IPS-18c (cell line): ENCODE results near the gene ZNF518B.
A peak's percentile ranks its signal among the peaks of the same experiment; 100 is the strongest.
"Not testable (repeated sequence)": the region's sequence is repeated elsewhere in the genome, so short reads cannot be mapped to it uniquely, and the experiment has no call there.

Experiments used
- H3K4me3 ChIP-seq: 2 replicates; pipeline ENCODE4 v1.7.0; 2013; ENCODE audit warnings: low read depth, mild to moderate bottlenecking, low read length, moderate library complexity; ENCODE audit not compliant: insufficient read depth
- H3K9me3 ChIP-seq: one replicate; pipeline ENCODE4 v1.6.1; 2013; ENCODE audit warnings: mild to moderate bottlenecking, low read length, moderate library complexity; ENCODE audit not compliant: control insufficient read depth, insufficient read depth

Gene ZNF518B

GRCh38 chr4:10460313-10461047, 3.3 kb upstream of the ZNF518B start:
- Histone ChIP-seq H3K9me3 (no peaks in the 10 kb centered on the region), H3K4me3 (0 out of 2 replicates have a peak overlapping the region, but pooled peaks have one; percentile 73)

GRCh38 chr4:10459305-10459704, 2.1 kb upstream of the ZNF518B start:
- no peak overlapping the region for H3K4me3 ChIP-seq
- H3K9me3 ChIP-seq, result no peaks in the 10 kb centered on the region

- H3K4me3 ChIP-seq, result no peak overlapping the region
- H3K9me3 ChIP-seq, result no peaks in the 10 kb centered on the region
Observed at GRCh38 chr4:10458177-10458576, 951 bp upstream of the ZNF518B start.

GRCh38 chr4:10456595-10457254, 501 bp downstream of the ZNF518B start:
- Histone ChIP-seq H3K9me3 (no peaks in the 10 kb centered on the region), H3K4me3 (peak overlapping the region; percentile 69)

GRCh38 chr4:10456260-10456594, 999 bp downstream of the ZNF518B start:
- H3K9me3 ChIP-seq, result no peaks in the 10 kb centered on the region
- peak overlapping the region; percentile 69 for H3K4me3 ChIP-seq

GRCh38 chr4:10455133-10455532, 2.1 kb downstream of the ZNF518B start:
- Histone ChIP-seq H3K4me3 (no peak overlapping the region), H3K9me3 (no peaks in the 10 kb centered on the region)

GRCh38 chr4:10454726-10455125, 2.5 kb downstream of the ZNF518B start:
- Histone ChIP-seq H3K4me3 (no peak overlapping the region), H3K9me3 (no peaks in the 10 kb centered on the region)

GRCh38 chr4:10454121-10454520, 3.1 kb downstream of the ZNF518B start:
- H3K9me3 ChIP-seq, result no peaks in the 10 kb centered on the region
- H3K4me3 ChIP-seq, result no peak overlapping the region

- no peak overlapping the region for H3K4me3 ChIP-seq
- H3K9me3 ChIP-seq, result no peaks in the 10 kb centered on the region
Observed at GRCh38 chr4:10448991-10449390, 8.2 kb downstream of the ZNF518B start.

- peaks cover 3% of the 10 kb centered on the region for H3K9me3 ChIP-seq
- no peak overlapping the region for H3K4me3 ChIP-seq
Observed at GRCh38 chr4:10442976-10443375, 14.2 kb downstream of the ZNF518B start.

- no peak overlapping the region for H3K4me3 ChIP-seq
- peaks cover 3% of the 10 kb centered on the region for H3K9me3 ChIP-seq
Observed at GRCh38 chr4:10441512-10441911, 15.7 kb downstream of the ZNF518B start.

GRCh38 chr4:10438924-10439323, 18.3 kb downstream of the ZNF518B start:
- no peak overlapping the region for H3K4me3 ChIP-seq
- H3K9me3 ChIP-seq, result peaks cover 3% of the 10 kb centered on the region

GRCh38 chr4:10437735-10438134, 19.5 kb downstream of the ZNF518B start:
- Histone ChIP-seq H3K9me3 (no peaks in the 10 kb centered on the region), H3K4me3 (no peak overlapping the region)

- not testable (repeated sequence) for H3K4me3 ChIP-seq, H3K9me3 ChIP-seq
Observed at GRCh38 chr4:10427680-10428079, 29.5 kb downstream of the ZNF518B start.

GRCh38 chr4:10421344-10422055, 35.7 kb downstream of the ZNF518B start:
- H3K9me3 ChIP-seq, result no peaks in the 10 kb centered on the region
- no peak overlapping the region for H3K4me3 ChIP-seq

GRCh38 chr4:10417740-10418139, 39.5 kb downstream of the ZNF518B start:
- no peak overlapping the region for H3K4me3 ChIP-seq
- H3K9me3 ChIP-seq, result no peaks in the 10 kb centered on the region

GRCh38 chr4:10416441-10416840, 40.8 kb downstream of the ZNF518B start:
- Histone ChIP-seq H3K9me3 (no peaks in the 10 kb centered on the region), H3K4me3 (no peak overlapping the region)

GRCh38 chr4:10413177-10413576, 44.0 kb downstream of the ZNF518B start:
- Histone ChIP-seq H3K4me3 (no peak overlapping the region), H3K9me3 (no peaks in the 10 kb centered on the region)
